ENCODE measurements around the gene CRYL1.
"Not testable (repeated sequence)": the region's sequence is repeated elsewhere in the genome, so short reads cannot be mapped to it uniquely, and the experiment has no call there.

The CRYL1 gene

DNA sequence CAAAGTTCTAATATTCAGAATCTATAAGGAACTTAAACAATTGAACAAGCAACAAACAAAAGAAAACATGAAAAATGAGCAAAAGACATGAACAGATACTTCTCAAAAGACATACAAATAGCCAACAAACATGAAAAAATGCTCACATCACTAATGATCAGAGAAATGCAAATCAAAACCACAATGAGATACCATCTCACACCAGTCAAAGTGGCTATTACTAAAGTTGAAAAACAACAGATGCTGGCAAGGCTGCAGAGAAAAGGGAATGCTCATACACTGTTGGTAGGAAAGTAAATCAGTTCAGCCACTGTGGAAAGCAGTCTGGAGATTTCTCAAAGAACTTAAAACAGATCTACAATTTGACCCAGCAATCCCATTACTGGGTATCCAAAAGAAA lies 74.3 kb downstream of the CRYL1 start:
- DNase-seq (ENCODE audit: low spot score): no peak

DNA sequence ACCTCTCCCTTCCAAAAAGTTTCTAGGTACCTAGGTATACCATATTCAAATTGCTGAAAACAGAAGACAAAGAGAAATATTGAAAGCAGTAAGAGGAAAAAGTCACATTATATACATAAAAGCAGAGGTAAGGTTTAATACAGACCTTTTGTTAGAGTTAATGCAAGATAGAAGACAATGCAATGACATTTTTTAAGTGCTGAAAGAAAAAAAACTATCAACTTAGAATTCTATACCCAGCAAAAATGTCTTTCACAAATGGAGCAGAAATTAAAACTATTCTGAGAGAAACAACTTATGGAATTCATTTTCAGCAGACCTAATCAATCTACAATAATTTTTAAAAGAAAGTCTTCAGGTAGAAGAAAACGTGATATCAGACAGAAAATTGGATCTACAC lies 77.2 kb downstream of the CRYL1 start:
- no peak for DNase-seq (ENCODE audit: low spot score)

DNA sequence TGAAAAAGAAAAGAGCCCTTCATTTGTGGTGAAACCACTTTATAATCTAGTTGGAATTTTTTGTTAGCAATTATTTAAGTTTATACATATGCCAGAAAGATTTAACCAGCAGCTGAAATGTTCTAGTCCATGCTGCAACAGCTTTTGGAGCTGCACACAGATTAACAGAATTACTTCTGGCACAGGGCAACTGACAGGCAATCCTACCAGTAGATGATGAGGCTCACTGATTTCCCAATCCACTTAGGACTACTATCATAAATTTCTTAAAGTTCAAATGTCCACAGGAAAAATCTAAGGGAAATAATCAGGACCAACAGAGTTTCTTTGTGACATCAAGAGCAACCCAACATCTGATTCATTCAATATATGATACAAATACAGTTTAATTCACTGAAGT lies 78.8 kb downstream of the CRYL1 start:
- DNase-seq (ENCODE audit: low spot score): no peak

DNA sequence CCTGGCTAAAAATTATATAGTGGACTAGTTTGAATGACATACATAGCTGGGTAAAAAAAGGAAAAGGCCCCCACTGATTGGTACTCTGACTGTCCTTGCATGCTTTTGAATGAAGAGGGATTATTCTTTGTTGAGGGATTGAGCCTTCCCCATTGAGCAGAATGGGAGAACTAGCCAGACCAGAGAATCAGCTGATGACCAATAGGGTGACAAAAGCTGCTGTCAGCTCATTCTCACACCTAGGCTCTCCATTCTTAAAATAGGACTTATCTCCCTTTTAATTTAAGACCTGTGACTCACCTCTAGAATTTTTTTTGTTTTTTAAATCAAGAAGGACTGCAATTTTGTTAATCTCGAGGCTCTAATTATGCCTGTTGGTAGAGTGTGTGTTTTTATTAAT lies 79.3 kb downstream of the CRYL1 start:
- no peak for DNase-seq (ENCODE audit: low spot score)

DNA sequence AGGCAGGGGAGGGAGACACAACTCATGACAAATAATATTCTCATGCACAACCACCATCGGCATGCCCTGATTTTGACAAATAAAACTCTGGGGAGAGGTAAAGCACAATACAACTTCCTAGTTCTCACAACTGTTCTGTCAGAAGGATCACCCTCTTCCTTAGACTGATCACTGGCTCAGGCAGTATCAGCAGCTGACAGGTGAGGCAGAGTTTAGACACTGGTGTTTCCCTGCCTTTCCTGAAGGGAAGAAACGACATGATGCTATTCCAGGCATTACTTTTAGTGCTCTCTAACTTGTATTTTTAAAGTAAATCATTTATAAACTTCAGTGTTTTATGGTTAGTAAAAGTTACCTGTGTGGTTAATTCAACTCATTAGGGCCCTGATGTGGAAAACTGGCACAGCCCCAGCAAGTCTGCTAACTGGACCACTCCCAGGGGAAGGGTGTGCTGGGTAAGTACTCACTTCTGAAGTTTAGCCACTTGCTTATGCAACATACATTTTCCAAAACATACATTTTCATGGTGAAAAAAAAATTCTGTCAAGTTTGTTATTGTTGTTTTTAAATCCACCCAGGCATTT lies 82.8 kb downstream of the CRYL1 start:
- no peak for DNase-seq (ENCODE audit: low spot score)

DNA sequence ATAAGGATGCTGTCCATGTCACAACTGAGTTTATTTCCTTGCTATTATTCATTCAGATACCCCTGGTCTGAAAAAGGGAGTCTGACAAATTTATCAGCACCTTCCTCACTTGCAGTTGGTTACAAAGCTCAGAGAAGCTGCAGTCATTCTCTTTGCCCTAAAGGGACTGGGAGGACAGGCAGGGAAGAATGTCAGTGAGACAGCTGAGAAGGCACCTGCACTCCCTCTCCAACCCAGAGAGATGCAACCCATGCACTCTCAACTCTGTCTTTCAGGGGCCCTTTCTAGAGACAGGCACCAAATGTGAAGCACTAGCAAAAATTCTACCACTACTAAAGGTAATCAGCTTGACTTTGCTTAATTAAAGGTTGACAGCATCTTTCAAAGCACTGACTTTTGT lies 83.3 kb downstream of the CRYL1 start:
- DNase-seq (ENCODE audit: low spot score): no peak

DNA sequence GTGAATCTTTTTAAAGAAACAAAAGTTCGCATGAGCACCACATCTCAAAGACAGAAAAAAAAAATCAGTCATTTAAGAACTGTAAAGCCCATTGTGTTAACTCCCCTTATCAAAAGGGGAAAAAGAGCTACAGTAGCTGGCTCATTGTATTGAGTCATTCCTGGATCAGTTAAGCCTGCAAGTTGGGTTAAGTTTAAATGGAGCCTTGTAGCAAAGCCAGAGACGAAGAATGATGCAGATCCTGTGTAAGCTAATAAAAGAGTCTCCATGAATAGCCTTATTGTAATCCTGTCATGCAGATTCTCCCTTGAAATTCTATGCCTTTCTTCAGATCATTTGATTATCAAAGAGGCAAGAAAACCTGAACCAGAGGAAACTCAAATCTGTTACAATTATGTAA lies 83.8 kb downstream of the CRYL1 start:
- DNase-seq (ENCODE audit: low spot score): no peak

DNA sequence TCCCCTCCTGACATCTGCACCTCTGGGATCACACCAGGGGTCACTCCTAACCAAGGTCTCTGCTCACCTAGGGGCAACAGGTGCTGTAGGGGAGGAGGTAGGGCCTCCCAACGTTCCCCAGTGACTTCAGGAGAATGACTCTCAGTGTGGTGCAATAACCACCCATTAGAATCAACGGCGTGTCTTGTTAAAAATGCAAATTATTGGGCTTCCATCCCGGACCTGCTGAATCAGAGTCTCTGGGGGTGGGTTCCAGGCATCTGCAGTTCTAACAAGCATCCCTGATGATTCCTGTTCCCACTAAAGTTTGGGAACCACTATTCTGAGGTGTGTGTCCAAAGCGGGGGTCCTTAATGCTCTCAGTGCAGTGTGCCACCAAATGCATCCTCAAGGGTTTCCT lies 84.6 kb downstream of the CRYL1 start:
- DNase-seq (ENCODE audit: low spot score): no peak

DNA sequence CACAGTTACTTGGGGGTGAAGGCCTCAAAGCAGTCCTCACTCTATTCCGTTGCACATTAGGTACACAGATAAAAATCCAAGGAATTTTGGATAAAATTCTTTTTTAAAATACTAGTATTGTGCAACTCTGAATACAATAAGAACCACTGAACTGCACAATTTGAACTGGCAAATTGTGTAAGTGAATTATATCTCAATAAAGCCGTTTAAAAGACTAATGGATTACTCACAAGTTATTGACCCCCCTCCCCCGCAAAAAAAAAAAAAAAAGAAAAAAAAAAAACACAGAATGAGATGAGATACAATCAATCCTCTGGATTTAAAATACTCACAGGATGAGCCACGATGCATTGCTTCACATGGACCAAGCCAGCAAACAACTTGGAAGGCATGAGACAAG lies 86.4 kb downstream of the CRYL1 start:
- DNase-seq (ENCODE audit: low spot score): no peak

DNA sequence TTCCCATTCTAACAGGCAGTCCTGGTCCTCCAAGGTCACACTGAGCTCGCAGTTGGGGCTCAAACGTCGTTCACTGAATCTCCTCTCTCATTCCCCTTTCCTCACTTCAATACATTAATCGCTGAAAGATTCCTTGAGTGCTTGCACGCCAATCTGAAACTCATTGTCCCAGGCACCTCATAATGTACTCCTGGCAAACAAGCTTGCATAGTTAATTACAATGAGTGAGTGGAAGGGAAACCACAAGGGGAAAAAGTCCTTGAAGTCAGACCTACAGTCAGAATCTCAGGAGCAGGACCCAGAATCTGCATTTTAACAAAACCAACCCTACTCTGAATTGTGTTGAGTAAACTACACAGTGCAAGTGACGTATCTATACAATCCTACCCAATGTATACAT lies 86.9 kb downstream of the CRYL1 start:
- no peak for DNase-seq (ENCODE audit: low spot score)

DNA sequence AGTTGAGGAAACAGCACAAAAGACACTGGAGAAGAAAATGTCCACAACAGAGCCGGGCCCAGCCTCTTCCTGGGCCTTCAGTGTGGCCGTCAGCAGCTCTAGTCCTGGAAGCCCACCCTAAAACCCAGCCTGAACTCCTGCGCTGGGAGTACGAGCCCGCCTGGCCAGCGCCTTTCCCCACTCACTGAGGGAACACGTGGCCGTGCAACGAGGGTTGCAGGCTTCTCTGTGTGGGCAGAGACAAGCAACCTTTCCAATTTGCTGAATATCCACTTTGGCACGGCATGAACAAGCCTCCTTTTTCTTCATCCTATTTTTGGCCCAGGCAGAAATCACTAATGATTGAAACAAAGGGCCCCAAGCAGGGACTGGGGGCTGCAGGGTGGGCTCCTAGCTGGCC lies 89.2 kb downstream of the CRYL1 start:
- DNase-seq (ENCODE audit: low spot score): peak; percentile 1

DNA sequence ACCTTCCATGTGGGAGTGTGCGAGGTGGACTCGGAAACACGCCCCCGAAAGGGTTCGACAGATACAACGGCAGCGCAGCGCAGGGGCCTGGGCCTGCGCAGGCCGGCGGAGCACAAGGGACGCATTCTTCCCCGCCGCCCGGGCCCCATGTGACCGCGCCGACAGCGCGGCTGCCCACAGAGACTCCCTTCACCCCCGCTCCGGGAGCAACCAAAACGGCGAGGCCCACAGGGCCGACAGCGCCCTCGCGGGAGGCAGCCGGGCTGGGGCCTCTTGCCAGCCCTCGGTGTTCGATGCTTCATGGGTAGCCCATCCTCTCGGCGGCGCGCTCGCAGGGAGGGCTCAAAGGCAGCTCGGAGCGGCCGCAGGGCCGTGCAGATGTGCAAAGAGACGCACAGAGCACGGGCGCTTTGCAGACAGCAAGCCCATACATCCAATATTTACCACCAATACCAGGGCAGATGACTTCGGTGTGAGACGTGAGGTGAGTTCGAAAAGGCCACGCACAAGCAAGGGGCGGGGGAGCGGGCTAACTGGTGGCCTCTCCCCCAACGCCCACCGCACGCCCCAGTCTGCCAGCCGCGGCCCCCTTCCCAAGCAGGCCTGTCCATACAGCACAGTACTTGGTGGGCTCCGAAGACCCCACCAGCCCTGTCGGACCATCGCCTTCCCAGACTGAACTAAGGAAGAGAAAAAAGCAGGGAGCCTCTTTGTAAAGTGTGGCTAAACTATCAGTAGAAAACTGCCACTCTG lies 89.9 kb downstream of the CRYL1 start:
- DNase-seq (ENCODE audit: low spot score): no peak

DNA sequence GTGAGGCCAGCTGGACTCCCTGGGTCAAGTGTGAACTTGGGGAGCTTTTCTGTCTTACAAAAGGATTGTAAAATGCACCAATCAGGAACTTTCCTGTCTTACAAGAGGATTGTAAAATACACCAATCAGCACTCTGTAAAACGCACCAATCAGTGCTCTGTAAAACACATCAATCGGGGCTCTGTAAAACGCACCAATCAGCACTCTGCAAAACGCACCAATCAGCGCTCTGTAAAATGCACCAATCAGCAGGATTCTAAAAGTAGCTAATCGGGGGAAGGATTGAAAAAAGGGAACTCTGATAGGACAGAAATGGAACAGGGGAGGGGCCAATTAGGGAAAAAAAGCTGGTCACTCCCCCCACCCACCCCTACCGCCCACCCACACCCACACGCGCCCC lies 91.4 kb downstream of the CRYL1 start:
- DNase-seq (ENCODE audit: low spot score): not testable (repeated sequence)

DNA sequence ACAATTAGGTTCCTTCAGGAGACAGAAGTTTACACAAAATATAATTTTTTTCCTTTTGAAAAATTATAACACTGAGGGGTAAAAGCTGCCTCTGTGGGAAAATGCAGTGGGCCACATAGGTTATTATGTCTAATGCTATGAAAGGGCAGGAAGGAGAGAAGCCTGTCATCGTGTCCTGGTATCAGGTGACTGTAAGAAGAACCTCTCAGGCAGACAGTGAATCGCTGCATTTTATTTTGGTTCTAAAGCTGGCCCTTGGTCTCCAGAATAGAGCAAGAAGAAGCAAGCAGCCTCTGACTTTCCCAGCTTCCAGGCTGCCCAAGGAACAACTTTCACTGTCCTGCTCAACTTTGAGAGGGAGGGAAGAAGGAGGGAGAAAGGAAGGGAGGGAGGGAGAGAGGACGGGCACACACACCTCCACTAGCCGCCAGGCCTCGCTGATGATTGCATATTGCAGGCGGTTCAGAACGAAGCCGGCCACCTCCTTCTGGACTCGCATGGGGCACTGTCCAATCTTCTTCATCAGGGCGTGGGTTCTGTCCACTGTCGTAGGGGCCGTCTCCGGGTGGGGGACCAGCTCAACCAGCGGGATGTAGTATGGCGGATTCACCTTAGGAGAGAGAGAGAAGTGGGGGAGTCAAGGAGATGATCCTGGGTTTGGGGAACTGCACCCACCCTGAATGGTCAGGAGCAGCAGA lies 93.8 kb downstream of the CRYL1 start:
- DNase-seq (ENCODE audit: low spot score): no peak

DNA sequence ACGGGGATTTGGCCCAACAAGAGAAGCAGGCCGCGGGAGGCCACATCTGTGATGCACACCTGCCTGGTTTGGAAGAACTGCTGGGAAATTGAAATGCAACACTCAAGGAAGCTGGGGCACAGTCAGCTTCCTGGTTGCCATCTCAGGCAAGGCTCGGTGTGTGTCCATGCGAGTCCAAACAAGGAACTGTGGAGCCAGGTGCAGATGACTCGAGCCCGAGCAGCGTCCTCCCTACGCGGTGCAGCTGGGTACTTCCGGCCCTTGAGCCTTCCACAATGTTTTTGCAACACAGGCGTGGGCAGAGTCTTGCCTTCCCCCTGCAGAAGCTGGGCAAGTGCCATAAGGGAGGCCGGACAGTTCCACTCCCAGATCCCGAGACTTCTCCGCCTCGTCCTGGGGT lies 94.6 kb downstream of the CRYL1 start:
- no peak for DNase-seq (ENCODE audit: low spot score)

DNA sequence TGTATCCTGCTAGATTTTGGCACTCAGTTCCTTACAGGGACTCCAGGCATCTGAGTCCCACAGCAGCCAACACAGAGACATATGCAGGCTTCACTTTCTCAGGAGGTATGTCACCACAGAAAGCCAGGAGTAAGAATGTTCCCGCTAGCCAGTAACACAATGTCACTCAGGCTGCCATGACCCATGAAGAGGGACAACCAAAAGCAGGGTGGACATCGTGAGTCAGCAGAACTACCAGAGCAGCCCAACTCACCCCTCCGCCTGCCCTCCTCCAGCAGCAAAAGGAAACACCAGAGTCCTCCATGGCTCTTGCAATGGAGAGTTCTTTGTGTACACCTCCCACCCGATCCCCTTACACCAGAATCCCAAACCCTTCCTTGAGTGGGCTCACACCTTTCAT lies 95.4 kb downstream of the CRYL1 start:
- no peak for DNase-seq (ENCODE audit: low spot score)

DNA sequence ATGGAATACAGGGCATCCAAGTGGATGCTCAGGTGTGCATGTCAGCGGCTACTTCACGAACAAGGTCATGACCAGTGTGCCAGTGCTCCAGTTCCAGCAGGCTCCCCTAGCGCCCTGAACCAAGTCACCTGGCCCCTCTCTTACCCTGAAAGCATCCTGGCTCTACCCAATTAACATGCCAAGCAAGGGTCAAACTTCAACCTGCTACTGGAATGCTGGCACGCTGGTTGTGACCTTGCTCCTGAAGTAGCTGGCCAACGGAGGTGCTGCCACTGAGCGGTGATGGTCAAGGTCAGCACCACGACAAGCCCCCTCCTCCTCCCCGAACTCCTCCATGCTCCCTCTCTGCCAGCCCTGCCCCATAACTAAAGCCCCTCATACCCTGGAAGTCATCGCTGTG lies 96.0 kb downstream of the CRYL1 start:
- no peak for DNase-seq (ENCODE audit: low spot score)

DNA sequence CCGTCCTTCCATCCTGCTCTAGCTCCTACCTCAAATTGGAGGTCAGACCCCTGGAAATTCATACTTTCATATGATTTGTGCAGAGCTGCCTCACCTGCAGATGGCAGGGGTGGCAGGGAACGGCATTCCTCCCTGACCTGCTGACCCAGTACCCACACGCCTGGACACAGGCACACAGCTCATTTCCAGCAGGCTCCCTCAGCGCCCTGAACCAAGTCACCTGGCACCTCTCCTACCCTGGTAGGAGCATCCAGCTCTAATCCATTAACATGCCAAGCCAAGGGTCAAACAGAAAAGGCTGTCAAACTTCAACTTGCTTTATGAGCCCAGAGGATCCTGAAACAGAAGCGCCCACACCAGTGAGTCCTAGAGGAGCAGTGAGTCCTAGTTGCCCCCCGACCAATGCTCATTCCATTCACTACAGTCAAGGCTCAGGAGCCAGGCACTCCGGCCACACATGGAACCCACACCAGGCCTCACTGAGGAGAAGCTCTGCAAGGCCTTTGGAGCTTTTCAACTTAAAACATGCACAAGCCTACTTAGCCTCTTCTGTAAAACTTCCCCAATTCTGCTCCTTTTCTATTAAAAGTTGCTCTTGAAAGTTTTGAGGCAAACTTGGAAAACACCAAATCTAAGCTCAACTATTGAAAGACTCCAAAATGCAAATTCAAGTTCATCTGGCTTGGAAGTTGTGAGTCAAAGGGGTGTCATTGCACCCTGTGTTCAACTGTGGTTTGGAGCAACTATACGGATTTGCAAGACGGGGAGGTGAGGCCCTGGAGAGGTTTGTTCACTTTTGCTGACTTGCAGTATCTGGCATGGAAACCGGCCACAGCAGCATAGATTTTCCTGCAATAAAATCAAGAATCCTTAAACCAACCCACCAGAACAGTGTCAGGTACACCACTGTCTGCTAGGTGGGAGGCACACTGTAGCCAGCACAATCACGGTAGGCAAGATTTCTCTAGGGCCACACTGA lies 96.7 kb downstream of the CRYL1 start:
- no peak for DNase-seq (ENCODE audit: low spot score)

DNA sequence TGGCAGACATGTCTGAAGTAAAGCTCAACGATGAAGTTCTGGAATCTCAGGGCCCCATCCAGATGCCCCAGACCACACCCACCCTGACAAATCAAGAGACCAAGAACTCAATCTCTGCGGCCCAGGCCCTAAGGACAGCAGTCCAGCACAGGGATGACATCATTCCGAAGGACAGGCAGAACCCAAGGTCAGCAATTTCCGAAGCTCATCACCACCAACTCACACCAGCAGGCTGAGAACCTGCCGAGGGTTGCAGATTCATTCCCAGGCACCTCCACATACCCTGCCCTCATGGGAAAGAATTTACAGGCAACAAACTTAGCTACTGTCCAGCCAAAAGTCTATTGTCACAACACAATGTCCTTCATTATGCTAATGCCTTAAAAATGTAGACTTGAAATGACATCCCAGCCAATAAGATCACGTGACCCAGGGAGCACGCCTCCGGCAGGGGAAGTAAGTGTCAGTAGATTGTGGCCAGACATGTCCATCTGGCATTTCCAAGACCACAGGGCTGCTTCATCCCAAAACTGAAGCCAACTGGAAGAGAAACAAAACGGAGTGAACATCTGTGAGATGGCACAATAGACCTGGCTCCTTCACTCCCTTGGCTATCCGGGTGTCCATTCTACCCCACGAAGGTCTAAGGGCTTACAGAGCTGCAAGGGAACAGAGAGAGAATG lies 98.8 kb downstream of the CRYL1 start:
- no peak for DNase-seq (ENCODE audit: low spot score)

DNA sequence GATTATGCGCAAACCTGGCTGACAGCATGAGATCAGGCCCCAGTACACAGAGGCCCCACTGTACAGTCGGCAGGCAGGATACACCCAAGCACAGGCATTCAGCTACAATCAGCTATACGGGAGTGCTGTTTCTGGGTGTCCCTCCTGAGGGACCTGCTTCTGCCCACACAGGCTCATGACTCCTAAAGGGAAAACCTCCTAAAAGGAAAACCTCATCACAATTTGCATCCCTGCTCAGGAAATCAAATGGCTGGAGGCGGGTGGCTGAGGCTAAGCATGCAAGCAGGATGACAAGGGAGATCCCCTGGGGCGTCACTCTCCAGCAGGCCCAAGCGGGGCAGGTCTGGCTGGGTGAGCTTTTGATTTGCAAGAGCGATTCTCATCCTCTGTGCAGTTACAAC lies 99.8 kb downstream of the CRYL1 start:
- DNase-seq (ENCODE audit: low spot score): no peak

DNA sequence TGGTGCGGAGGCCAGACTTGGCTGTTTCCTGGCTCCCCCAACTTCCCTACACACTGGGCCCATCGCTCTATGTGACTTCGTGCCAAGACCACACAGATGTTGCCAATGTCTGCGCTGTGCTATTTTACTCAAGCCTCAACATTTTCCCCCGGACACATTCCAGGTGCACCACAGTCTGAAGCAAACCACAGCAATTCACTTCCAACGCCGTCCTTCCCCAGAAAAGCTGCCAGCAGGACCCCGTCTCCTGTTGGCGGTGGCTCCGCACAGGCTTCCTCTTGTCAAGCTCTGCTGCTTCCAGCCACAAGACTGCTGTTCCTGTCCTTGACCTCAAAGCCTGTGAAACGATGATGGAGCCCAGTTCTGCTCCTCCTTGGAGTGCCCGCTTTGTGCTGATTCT lies 100.7 kb downstream of the CRYL1 start:
- no peak for DNase-seq (ENCODE audit: low spot score)

DNA sequence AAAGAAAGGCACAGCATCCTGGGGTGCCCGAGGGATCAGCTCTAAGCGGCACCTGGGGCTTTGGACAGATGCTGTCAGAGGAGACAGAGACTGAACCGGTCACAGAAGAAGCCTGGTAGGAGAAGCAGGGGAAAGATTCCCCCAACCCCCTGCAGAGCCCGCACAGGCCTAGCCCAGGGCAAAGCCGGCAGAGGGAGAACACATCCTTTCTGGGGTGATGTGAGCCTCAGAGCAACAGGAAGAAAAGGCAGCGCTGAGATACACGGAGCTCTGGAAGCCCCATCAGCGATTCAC lies 101.2 kb downstream of the CRYL1 start:
- no peak for DNase-seq (ENCODE audit: low spot score)

Measured in AG08396 (cell line).